HCT116 (cell line): ENCODE measurements around the gene ECE2. TPM values are rescaled to one million over a fixed set of nuclear protein-coding genes. Genes with fewer than 3 reads are reported as not detected.

Source experiments
- ATAC-seq: fragments of 200-7000 bp; cut with Tn5 transposase; 2 replicates; pipeline ENCODE4 v1.9.1; 2020; ENCODE audit warnings: mild to moderate bottlenecking, moderate library complexity
- BruUV-seq: library from RNA; stranded (reverse); fragments of 400-500 nt; replicated peaks from 2 replicates; lab custom pipeline; 2021; lab: Mats Ljungman, UMichigan
- CTCF ChIA-PET: fragments of 300-600 bp; sonication (Branson Sonifier 250); formaldehyde crosslinking; loops from one replicate; lab custom pipeline; 2021; ENCODE audit warnings: antibody characterized with exemption; lab: Charles Lee
- POLR2A ChIA-PET: fragments of 300-600, 350-600 bp; sonication (Branson Sonifier 250); formaldehyde crosslinking; loops from one replicate; lab custom pipeline; 2021; ENCODE audit warnings: antibody characterized with exemption; lab: Charles Lee
- RAD21 ChIA-PET, 2 experiments: fragments of 300-600 bp; sonication (Branson Sonifier 250); formaldehyde crosslinking; loops; one replicate each; lab custom pipeline; 2023; ENCODE audit warnings: low total read pairs in 2 of 2; ENCODE audit not compliant: uncharacterized antibody in 2 of 2, unreplicated experiment in 2 of 2, low non-redundant PET in 1 of 2; lab: Charles Lee
- DNase-seq: peaks from one replicate; pipeline ENCODE4 v3.0.0-alpha.2; 2010; ENCODE audit warnings: low read depth, low spot score
- H2AFZ ChIP-seq: fragments of 200-600 bp; shearing (Covaris generic), sonication (generic); 2 replicates; pipeline ENCODE4 v1.6.1; 2017; ENCODE audit warnings: low read depth, mixed run types, mixed read lengths, antibody characterized with exemption, low read length; ENCODE audit not compliant: poor library complexity, severe bottlenecking
- H3K27ac ChIP-seq: 2 replicates; pipeline ENCODE4 v1.5.1; 2012; ENCODE audit warnings: low read depth, low read length
- H3K27me3 ChIP-seq: fragments of 200-600 bp; sonication (generic); 2 replicates; pipeline ENCODE4 v1.6.1; 2016; ENCODE audit warnings: mixed run types, low read length, mixed read lengths; ENCODE audit not compliant: insufficient read depth
- H3K36me3 ChIP-seq, 2 experiments: fragments of 200-500 bp in 1 of 2; fragments of 200-600 bp in 1 of 2; sonication (Bioruptor generic) in 1 of 2; sonication (generic) in 1 of 2; 2 replicates each; pipeline versions ENCODE4 v1.5.1 to v1.6.1; 2014 to 2016; ENCODE audit warnings: low read length in 2 of 2, inconsistent platforms in 1 of 2, mixed read lengths in 1 of 2, mixed run types in 1 of 2; ENCODE audit not compliant: insufficient read depth in 2 of 2, control insufficient read depth in 1 of 2
- H3K4me1 ChIP-seq, 2 experiments: fragments of 200-600 bp in 1 of 2; sonication (generic) in 1 of 2; 2 replicates each; pipeline versions ENCODE4 v1.5.1 to v1.6.1; 2012 to 2017; ENCODE audit warnings: low read length in 2 of 2, inconsistent platforms in 1 of 2, mild to moderate bottlenecking in 1 of 2, mixed read lengths in 1 of 2, mixed run types in 1 of 2, moderate library complexity in 1 of 2; ENCODE audit not compliant: insufficient read depth in 2 of 2, control insufficient read depth in 1 of 2
- H3K4me2 ChIP-seq: fragments of 200-600 bp; sonication (generic); 2 replicates; pipeline ENCODE4 v1.6.1; 2017; ENCODE audit warnings: mixed run types, low read length, mixed read lengths
- H3K4me3 ChIP-seq, 2 experiments: fragments of 200-600 bp in 1 of 2; sonication (generic) in 1 of 2; replicated peaks in 1 of 2; 2 replicates each; pipeline ENCODE4 v1.5.1; 2011 to 2016; ENCODE audit warnings: low read length in 2 of 2, control low read depth in 1 of 2, low read depth in 1 of 2, mild to moderate bottlenecking in 1 of 2, mixed read lengths in 1 of 2, mixed run types in 1 of 2
- H3K79me2 ChIP-seq: fragments of 200-600 bp; sonication (generic); 2 replicates; pipeline ENCODE4 v1.6.1; 2017; ENCODE audit warnings: mild to moderate bottlenecking, mixed run types, low read length, moderate library complexity, mixed read lengths; ENCODE audit not compliant: insufficient read depth
- H3K9ac ChIP-seq: fragments of 200-600 bp; sonication (generic); 2 replicates; pipeline ENCODE4 v1.6.1; 2016; ENCODE audit warnings: low read length, mixed read lengths
- H3K9me2 ChIP-seq: fragments of 200-600 bp; sonication (generic), shearing (Covaris generic); 2 replicates; pipeline ENCODE4 v1.6.1; 2017; ENCODE audit warnings: mixed run types, mild to moderate bottlenecking, moderate library complexity; ENCODE audit not compliant: insufficient read depth
- H3K9me3 ChIP-seq, 2 experiments: fragments of 200-500 bp in 1 of 2; fragments of 200-600 bp in 1 of 2; sonication (Bioruptor generic) in 1 of 2; sonication (generic) in 1 of 2; 2 replicates each; pipeline ENCODE4 v1.6.1; 2014 to 2017; ENCODE audit warnings: low read length in 2 of 2, mixed read lengths in 2 of 2, inconsistent platforms in 1 of 2, low read depth in 1 of 2, mild to moderate bottlenecking in 1 of 2, mixed run types in 1 of 2, moderate library complexity in 1 of 2; ENCODE audit not compliant: control insufficient read depth in 1 of 2, insufficient read depth in 1 of 2
- H4K20me1 ChIP-seq: fragments of 200-600 bp; sonication (generic), shearing (Covaris generic); 2 replicates; pipeline ENCODE4 v1.6.1; 2017; ENCODE audit warnings: mixed run types, mild to moderate bottlenecking, moderate library complexity; ENCODE audit not compliant: insufficient read depth
- ATF3 ChIP-seq: IDR thresholded peaks from 2 replicates; pipeline ENCODE4 v1.6.1; 2012
- CBX3 ChIP-seq: IDR thresholded peaks from 2 replicates; pipeline ENCODE4 v1.6.1; 2012; ENCODE audit warnings: low read depth
- CEBPB ChIP-seq: IDR thresholded peaks from 2 replicates; pipeline ENCODE4 v1.6.1; 2012; ENCODE audit warnings: low read depth
- CTCF ChIP-seq, 3 experiments: fragments of 200-600 bp in 1 of 3; sonication (generic) in 1 of 3; IDR thresholded peaks in 2 of 3; conservative IDR thresholded peaks in 1 of 3; 2 replicates each; pipeline ENCODE4 v1.5.1; 2012 to 2017; ENCODE audit warnings: low read depth in 2 of 3, low read length in 2 of 3, antibody characterized with exemption in 1 of 3, borderline replicate concordance in 1 of 3, control low read depth in 1 of 3, mild to moderate bottlenecking in 1 of 3, mixed read lengths in 1 of 3, mixed run types in 1 of 3, moderate library complexity in 1 of 3; ENCODE audit not compliant: insufficient read depth in 1 of 3
- EZH2 ChIP-seq: fragments of 200-600 bp; sonication (generic); IDR thresholded peaks from 2 replicates; pipeline ENCODE4 v1.6.1; 2017; ENCODE audit warnings: antibody characterized with exemption, mixed run types
- FOSL1 ChIP-seq: IDR thresholded peaks from 2 replicates; pipeline ENCODE4 v1.6.1; 2012; ENCODE audit warnings: low read depth
- POLR2A ChIP-seq: IDR thresholded peaks from 2 replicates; pipeline ENCODE4 v1.7.0; 2011; ENCODE audit warnings: borderline replicate concordance; ENCODE audit not compliant: insufficient read depth, insufficient read length; ENCODE audit errors: extremely low read depth
- POLR2AphosphoS5 ChIP-seq: IDR thresholded peaks from 2 replicates; pipeline ENCODE4 v1.6.1; 2011; ENCODE audit warnings: mild to moderate bottlenecking, low read depth, low read length, moderate library complexity
- RAD21 ChIP-seq: IDR thresholded peaks from 2 replicates; pipeline ENCODE4 v1.6.1; 2012; ENCODE audit warnings: low read depth, mild to moderate bottlenecking
- SIN3A ChIP-seq: IDR thresholded peaks from 2 replicates; pipeline ENCODE4 v1.6.1; 2012; ENCODE audit warnings: low read depth
- SP1 ChIP-seq: IDR thresholded peaks from 2 replicates; pipeline ENCODE4 v1.6.1; 2012; ENCODE audit warnings: low read depth
- TCF7L2 ChIP-seq: IDR thresholded peaks from 2 replicates; pipeline ENCODE4 v1.7.0; 2011; ENCODE audit warnings: borderline replicate concordance, inconsistent platforms; ENCODE audit not compliant: insufficient read depth, insufficient read length; ENCODE audit errors: extremely low read depth
- ZNF274 ChIP-seq: fragments of 200-500 bp; sonication (Bioruptor generic); IDR thresholded peaks from 2 replicates; pipeline ENCODE4 v1.6.1; 2014; ENCODE audit warnings: mild to moderate bottlenecking, low read depth, low read length, inconsistent platforms
- intact Hi-C: fragments of 100-400 bp; cut with micrococcal nuclease; formaldehyde crosslinking; loops from 2 replicates; pipeline ENCODE4 v1.10.0; 2022
- total RNA-seq: library from RNA; stranded (reverse); gene quantifications from one replicate; pipeline ENCODE4 v1.2.1, GENCODE V29; 2021; ENCODE audit not compliant: unreplicated experiment
- TF ChIP-seq, protein P1 (sequence below): IDR thresholded peaks from 2 replicates; pipeline ENCODE4 v1.6.1; 2012

The ECE2 gene
- total RNA-seq, 1 experiment from 2014 or later: not detected

DNA sequence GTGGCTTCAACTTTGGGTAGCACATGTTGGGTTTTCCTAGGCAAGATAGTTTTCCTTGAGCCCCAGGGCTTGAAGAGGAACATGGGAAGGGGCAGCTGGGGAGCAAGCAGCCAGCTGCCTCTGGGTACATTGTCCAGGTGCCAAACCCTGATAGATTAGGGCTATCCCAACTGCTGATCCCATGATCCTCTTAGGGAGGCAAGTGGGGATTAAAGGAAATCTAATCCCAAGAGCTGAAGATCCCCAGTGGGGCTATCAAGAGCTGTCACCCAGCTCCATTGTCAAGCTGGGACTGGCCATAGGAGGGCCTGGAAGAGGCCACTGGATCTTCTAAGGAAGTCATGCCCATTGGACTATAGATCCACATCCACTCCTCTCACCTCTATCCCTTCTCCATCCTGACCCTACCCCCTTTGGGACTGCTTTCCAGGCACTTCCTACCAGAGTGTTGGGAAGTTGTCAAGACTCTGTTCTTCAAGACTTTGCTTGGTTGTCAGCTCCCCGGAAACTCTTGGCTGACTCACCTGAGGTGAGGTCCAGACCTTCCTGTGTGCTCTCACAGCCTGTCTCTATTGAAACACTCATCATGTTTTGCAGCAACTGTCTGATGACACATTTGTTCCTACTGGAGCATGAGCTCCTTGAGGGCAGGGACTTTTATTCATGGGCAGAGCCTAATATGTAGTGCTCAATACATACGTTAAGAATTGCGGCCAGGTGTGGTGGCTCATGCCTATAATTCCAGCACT is 20.4 kb upstream of the ECE2 start:
- H3K36me3 ChIP-seq: no peaks in the 10 kb centered on the region; a peak in 1 of 4 replicates
- no peak overlapping the region for H3K27ac ChIP-seq
- CTCF ChIA-PET: no interaction called here
- BruUV-seq: no TSS peak
- DNase-seq: no peak
- peaks cover 18% of the 10 kb centered on the region for H3K79me2 ChIP-seq
- no peaks in the 10 kb centered on the region for H3K9me3 ChIP-seq
- POLR2A ChIA-PET: no interaction called here
- intact Hi-C loops: no loop called here
- H3K4me2 ChIP-seq: no peak overlapping the region
- no peak overlapping the region for H3K4me3 ChIP-seq
- peaks cover 0 to 4% of the 10 kb centered on the region in 2 experiments; a peak in 1 of 4 replicates for H3K4me1 ChIP-seq
- H3K9ac ChIP-seq: no peak overlapping the region
- no peak overlapping the region for H2AFZ ChIP-seq
- H3K27me3 ChIP-seq: no peaks in the 10 kb centered on the region
- H4K20me1 ChIP-seq: no peaks in the 10 kb centered on the region
- RAD21 ChIA-PET: no interaction called here
- no peaks in the 10 kb centered on the region for H3K9me2 ChIP-seq
- TF ChIP-seq FOSL1: no peak
- no peak for TF ChIP-seq SIN3A
- no peak for TF ChIP-seq ATF3
- TF ChIP-seq, protein P1, sequence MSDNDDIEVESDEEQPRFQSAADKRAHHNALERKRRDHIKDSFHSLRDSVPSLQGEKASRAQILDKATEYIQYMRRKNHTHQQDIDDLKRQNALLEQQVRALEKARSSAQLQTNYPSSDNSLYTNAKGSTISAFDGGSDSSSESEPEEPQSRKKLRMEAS: no peak
- ATAC-seq: no peak

DNA sequence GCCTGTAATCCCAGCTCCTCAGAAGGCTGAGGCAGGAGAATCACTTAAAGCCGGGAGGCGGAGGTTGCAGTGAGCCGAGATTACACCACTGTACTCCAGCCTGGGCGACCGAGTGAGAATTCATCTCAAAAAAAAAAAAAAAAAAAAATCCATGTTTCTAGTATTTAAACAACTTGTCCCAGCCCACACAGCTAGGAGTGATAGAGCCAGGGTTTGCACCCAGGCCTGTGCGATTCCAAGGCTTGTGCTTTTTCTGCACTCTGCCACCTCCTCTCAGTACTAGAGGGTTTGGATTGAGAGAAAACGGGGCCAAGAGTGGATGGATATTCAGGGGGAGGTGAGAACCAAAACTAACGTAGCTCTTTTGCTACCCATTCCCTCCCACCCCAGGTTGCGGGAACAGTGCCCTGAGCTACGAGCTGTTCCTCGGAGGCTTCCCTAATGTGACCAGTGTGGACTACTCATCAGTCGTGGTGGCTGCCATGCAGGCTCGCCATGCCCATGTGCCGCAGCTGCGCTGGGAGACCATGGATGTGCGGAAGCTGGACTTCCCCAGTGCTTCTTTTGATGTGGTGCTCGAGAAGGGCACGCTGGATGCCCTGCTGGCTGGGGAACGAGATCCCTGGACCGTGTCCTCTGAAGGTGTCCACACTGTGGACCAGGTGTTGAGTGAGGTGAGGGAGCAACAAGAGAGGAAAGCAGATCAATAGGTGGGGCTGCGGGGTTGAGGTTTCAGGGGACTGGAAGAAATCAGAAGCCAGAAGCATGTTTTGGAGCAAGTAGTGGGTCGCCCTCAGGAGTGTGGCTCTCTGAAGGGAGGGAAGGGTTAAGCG is 18.5 kb upstream of the ECE2 start:
- intact Hi-C loops: no loop called here
- Histone ChIP-seq H3K9ac (no peak overlapping the region), H3K4me3 (no peak overlapping the region), H3K36me3 (no peaks in the 10 kb centered on the region; a peak in 1 of 4 replicates), H3K27me3 (no peaks in the 10 kb centered on the region), H3K4me1 (peaks cover 3 to 19% of the 10 kb centered on the region in 2 experiments; a peak in 3 of 4 replicates), H3K9me3 (no peaks in the 10 kb centered on the region), H2AFZ (no peak overlapping the region), H3K4me2 (no peak overlapping the region), H3K79me2 (peaks cover 7% of the 10 kb centered on the region; the same call in 1 of the 2 replicates), H4K20me1 (no peaks in the 10 kb centered on the region), H3K27ac (no peak overlapping the region), H3K9me2 (no peaks in the 10 kb centered on the region)
- POLR2A ChIA-PET: no interaction called here
- RAD21 ChIA-PET: no interaction called here
- CTCF ChIA-PET: no interaction called here
- DNase-seq (no peak), ATAC-seq (no peak)
- no TSS peak for BruUV-seq
- TF ChIP-seq CBX3 (no peak), TCF7L2 (no peak), RAD21 (no peak), CEBPB (no peak), POLR2AphosphoS5 (no peak), POLR2A (no peak), ZNF274 (no peak), ATF3 (no peak), SP1 (no peak), EZH2 (no peak), CTCF (IDR thresholded peaks at IDR 0.05 in 2 of 3, conservative IDR thresholded peaks at IDR 0.05 in 1 of 3; ENCODE audit: borderline replicate concordance in 1 of 3, insufficient read depth in 1 of 3, low read depth in 2 of 3, low read length in 2 of 3) (no peak)
